Naive thymus-derived CD4-positive, alpha-beta T cell (primary cell): ENCODE data around the gene USP53. TPM values are rescaled to one million over a fixed set of nuclear protein-coding genes. Genes with fewer than 3 reads are reported as not detected.

Experiments
- ATAC-seq: fragments of 150-1000 bp; cut with Tn5 transposase; 2 replicates; pipeline ENCODE4 v1.10.0; 2021; ENCODE audit warnings: mild to moderate bottlenecking, moderate library complexity
- CTCF ChIA-PET: fragments of 350-600 bp; sonication (Branson Sonifier 250); formaldehyde crosslinking; loops from one replicate; lab custom pipeline; 2021; ENCODE audit warnings: antibody characterized with exemption; lab: Charles Lee
- POLR2A ChIA-PET: fragments of 350-600 bp; sonication (Branson Sonifier 250); formaldehyde crosslinking; loops from one replicate; lab custom pipeline; 2021; ENCODE audit warnings: antibody characterized with exemption, inconsistent platforms; lab: Charles Lee
- DNase-seq, 9 donors: peaks; one replicate each; pipeline versions ENCODE4 v3.0.0 to v3.0.0-alpha.2; 2020 to 2022; ENCODE audit warnings: mixed read lengths in 1 of 9
- H3K27ac ChIP-seq: one replicate; pipeline ENCODE4 v1.7.0; 2013; ENCODE audit warnings: mild to moderate bottlenecking, low read depth, low read length, moderate library complexity
- H3K27me3 ChIP-seq, 2 donors: one replicate each; pipeline ENCODE4 v1.7.0; 2013; ENCODE audit warnings: low read length in 2 of 2, mild to moderate bottlenecking in 2 of 2, moderate library complexity in 2 of 2; ENCODE audit not compliant: control insufficient read depth in 2 of 2, insufficient read depth in 2 of 2
- H3K36me3 ChIP-seq, 3 experiments: 1 replicate in 2 of 3; 2 replicates in 1 of 3; pipeline ENCODE4 v1.7.0; 2013; ENCODE audit warnings: low read length in 3 of 3, mild to moderate bottlenecking in 3 of 3, moderate library complexity in 1 of 3; ENCODE audit not compliant: insufficient read depth in 3 of 3, control insufficient read depth in 2 of 3
- H3K4me1 ChIP-seq, 2 donors: one replicate each; pipeline ENCODE4 v1.7.0; 2013; ENCODE audit warnings: low read length in 2 of 2, mild to moderate bottlenecking in 2 of 2, moderate library complexity in 1 of 2; ENCODE audit not compliant: control insufficient read depth in 2 of 2, insufficient read depth in 2 of 2
- H3K4me3 ChIP-seq: 2 replicates; pipeline ENCODE4 v1.7.0; 2013; ENCODE audit warnings: mild to moderate bottlenecking, low read length
- H3K9me3 ChIP-seq, 3 experiments: 1 replicate in 2 of 3; 2 replicates in 1 of 3; pipeline ENCODE4 v1.7.0; 2013; ENCODE audit warnings: low read length in 3 of 3; ENCODE audit not compliant: control insufficient read depth in 2 of 3
- H3K27ac Mint-ChIP-seq, 9 donors: one replicate each; pipeline ENCODE4 v1.8.0; 2020 to 2022; ENCODE audit warnings: mixed read lengths in 9 of 9, mild to moderate bottlenecking in 8 of 9, moderate library complexity in 5 of 9, inconsistent platforms in 2 of 9
- H3K27me3 Mint-ChIP-seq, 5 donors: one replicate each; pipeline ENCODE4 v1.8.0; 2021 to 2022; ENCODE audit warnings: mixed read lengths in 5 of 5, mild to moderate bottlenecking in 1 of 5
- H3K36me3 Mint-ChIP-seq, 5 donors: one replicate each; pipeline ENCODE4 v1.8.0; 2020 to 2022; ENCODE audit warnings: mixed read lengths in 5 of 5, mild to moderate bottlenecking in 3 of 5, inconsistent platforms in 1 of 5
- H3K4me1 Mint-ChIP-seq, 7 donors: one replicate each; pipeline ENCODE4 v1.8.0; 2020 to 2022; ENCODE audit warnings: mixed read lengths in 7 of 7, mild to moderate bottlenecking in 3 of 7, inconsistent platforms in 1 of 7
- H3K4me3 Mint-ChIP-seq, 10 donors: one replicate each; pipeline ENCODE4 v1.8.0; 2020 to 2022; ENCODE audit warnings: mild to moderate bottlenecking in 10 of 10, mixed read lengths in 10 of 10, moderate library complexity in 6 of 10, inconsistent platforms in 2 of 10
- H3K9me3 Mint-ChIP-seq, 11 donors: one replicate each; pipeline ENCODE4 v1.8.0; 2020 to 2022; ENCODE audit warnings: mixed read lengths in 11 of 11, mild to moderate bottlenecking in 4 of 11, inconsistent platforms in 1 of 11, moderate library complexity in 1 of 11
- intact Hi-C, 2 donors: fragments of 100-400 bp; cut with micrococcal nuclease; formaldehyde crosslinking; loops; one replicate each; pipeline ENCODE4 v1.15.1; 2023
- polyA plus RNA-seq, 2 donors: library from polyadenylated mRNA; unstranded; fragments of 300-500 nt; fragmentation: Illumina TruSeq; gene quantifications; one replicate each; pipeline ENCODE4 v1.2.3, GENCODE V29; 2021
- total RNA-seq, 6 experiments: library from RNA in 5 of 6; stranded (reverse) in 5 of 6; gene quantifications; 1 replicate in 5 of 6; 2 replicates in 1 of 6; pipeline ENCODE4 v1.2.3 and lab custom pipeline; 2021 to 2026

The USP53 gene
- total and polyA plus RNA-seq, 7 experiments from 2014 or later: 7.3 to 29.8 (median 21.2) TPM

DNA sequence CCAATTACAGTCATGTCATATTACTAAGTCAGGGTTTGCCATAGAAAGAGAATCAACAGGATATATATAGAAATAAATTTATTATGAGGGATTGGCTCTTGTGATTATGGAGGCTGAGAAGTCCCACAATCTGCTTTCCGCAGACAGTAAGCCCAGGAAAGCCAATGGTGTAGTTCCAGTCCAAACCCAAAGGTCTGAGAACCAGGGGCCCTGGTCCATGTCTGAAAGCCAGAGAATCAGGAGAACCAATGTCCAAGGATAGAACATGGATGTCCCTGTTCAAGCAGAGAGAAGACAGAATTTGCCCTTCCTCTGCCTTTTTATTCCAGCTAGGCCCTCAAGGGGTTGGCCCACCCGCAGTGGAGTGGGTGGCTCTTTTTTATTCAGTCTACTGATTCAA lies 83.8 kb downstream of the USP53 start:
- peaks cover 0 to 42% (median 25%) of the 10 kb centered on the region in 5 donors for H3K36me3 Mint-ChIP-seq
- peaks cover 0 to 1% (median 0%) of the 10 kb centered on the region in 5 donors for H3K27me3 Mint-ChIP-seq
- intact Hi-C loops: no loop called here
- H3K9me3 Mint-ChIP-seq: no peaks in the 10 kb centered on the region
- peaks cover 0 to 26% (median 0%) of the 10 kb centered on the region in 3 experiments for H3K36me3 ChIP-seq
- DNase-seq (no peak), ATAC-seq (no peak)
- no peak overlapping the region for H3K27ac ChIP-seq
- peak overlapping the region in 1 of 10 donors; percentile 49 for H3K4me3 Mint-ChIP-seq
- H3K4me1 ChIP-seq: peaks cover 5 to 22% of the 10 kb centered on the region in 2 donors
- H3K9me3 ChIP-seq: no peaks in the 10 kb centered on the region
- peaks cover 16 to 45% (median 34%) of the 10 kb centered on the region in 7 donors for H3K4me1 Mint-ChIP-seq
- H3K27ac Mint-ChIP-seq: peak overlapping the region in 5 of 9 donors; percentile 27 to 75 (median 72)
- no peaks in the 10 kb centered on the region for H3K27me3 ChIP-seq
- POLR2A ChIA-PET: interaction anchor here (1.3 kb wide), 1 partner anchor 256 kb away, joined by 3 read pairs; no protein-coding TSS in a partner anchor
- no peak overlapping the region for H3K4me3 ChIP-seq
- CTCF ChIA-PET: no interaction called here

DNA sequence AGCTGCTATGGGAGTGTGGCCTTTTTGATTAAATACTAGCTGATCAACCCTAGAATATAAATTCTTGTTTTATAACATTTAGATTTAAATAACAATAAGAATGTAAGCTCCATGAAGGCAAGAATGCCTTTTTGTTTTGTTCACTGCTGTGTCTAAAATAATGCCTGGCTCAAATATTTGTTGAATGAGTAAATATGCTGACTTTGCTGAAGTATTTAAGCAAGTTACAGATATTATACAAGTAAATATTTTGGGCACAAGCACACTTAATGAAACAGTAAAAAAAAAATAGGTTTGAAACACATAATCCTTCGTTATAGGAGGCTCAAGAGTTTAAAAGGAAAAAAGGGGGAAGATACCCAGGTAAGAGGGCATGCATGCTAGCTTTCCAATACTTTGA lies 85.3 kb downstream of the USP53 start:
- Histone ChIP-seq H3K36me3 (peaks cover 0 to 22% (median 0%) of the 10 kb centered on the region in 3 experiments), H3K27me3 (no peaks in the 10 kb centered on the region), H3K4me1 (peaks cover 5 to 22% of the 10 kb centered on the region in 2 donors), H3K27ac (peak overlapping the region; percentile 90), H3K4me3 (no peak overlapping the region), H3K9me3 (no peaks in the 10 kb centered on the region)
- Mint-ChIP-seq H3K36me3 (peaks cover 0 to 42% (median 23%) of the 10 kb centered on the region in 5 donors), H3K9me3 (peaks cover 0 to 2% (median 0%) of the 10 kb centered on the region in 11 donors), H3K4me3 (peak overlapping the region in 9 of 10 donors; percentile 29 to 99 (median 93)), H3K27ac (peak overlapping the region in 8 of 9 donors; percentile 35 to 100 (median 74)), H3K27me3 (peaks cover 0 to 1% (median 0%) of the 10 kb centered on the region in 5 donors), H3K4me1 (peaks cover 16 to 49% (median 43%) of the 10 kb centered on the region in 7 donors)
- intact Hi-C loops: loop anchor here in 1 of 2 donors (1.0 kb wide), 1 partner anchor 11 kb away; no protein-coding TSS in a partner anchor
- DNase-seq (no peak), ATAC-seq (no peak)
- ChIA-PET CTCF (interaction anchor here (0.9 kb wide), 1 partner anchor 11 kb away, joined by 3 read pairs; no protein-coding TSS in a partner anchor), POLR2A (interaction anchor here (0.6 to 3.4 kb wide), 4 partner anchors 86 to 215 kb away, joined by 3 to 18 read pairs (median 3); no protein-coding TSS in a partner anchor)

DNA sequence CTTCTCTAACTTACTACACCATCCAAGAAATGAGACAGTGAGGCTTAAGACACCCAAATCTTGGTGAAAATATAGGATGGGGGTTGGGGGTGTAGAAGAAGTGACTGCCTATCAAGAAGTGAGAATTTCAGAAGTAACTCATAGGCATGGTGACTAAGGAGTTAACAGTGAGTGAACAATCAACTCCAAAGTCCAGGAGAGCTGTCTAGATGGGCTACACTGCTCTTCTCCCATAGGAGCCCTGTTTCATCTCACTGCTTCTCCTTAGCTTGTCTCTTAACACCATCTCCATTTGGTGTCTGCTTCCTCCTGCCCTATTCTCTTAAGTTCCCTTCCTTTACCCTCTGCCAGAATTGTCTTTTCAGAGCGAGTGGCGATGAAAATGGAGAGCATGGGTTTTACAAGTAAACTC lies 86.8 kb downstream of the USP53 start:
- Mint-ChIP-seq H3K27me3 (peaks cover 0 to 1% (median 0%) of the 10 kb centered on the region in 5 donors), H3K4me1 (peaks cover 16 to 49% (median 43%) of the 10 kb centered on the region in 7 donors), H3K36me3 (peaks cover 0 to 45% (median 23%) of the 10 kb centered on the region in 5 donors), H3K4me3 (peak overlapping the region; percentile 92 to 100 (median 96)), H3K27ac (peak overlapping the region; percentile 98 to 100 (median 100)), H3K9me3 (peaks cover 0 to 2% (median 0%) of the 10 kb centered on the region in 11 donors)
- ATAC-seq: no peak
- peak in 1 of 9 donors; percentile 29 for DNase-seq
- H3K9me3 ChIP-seq: no peaks in the 10 kb centered on the region
- ChIA-PET CTCF (interaction anchor here (1.1 to 1.9 kb wide), 6 partner anchors 12 to 329 kb away, joined by 3 to 8 read pairs (median 6); partner anchors contain the start of genes PDE5A and USP53), POLR2A (interaction anchor here (0.7 to 3.4 kb wide), 8 partner anchors 8 to 464 kb away, joined by 3 to 28 read pairs (median 6); partner anchors contain the start of gene USP53)
- no peaks in the 10 kb centered on the region for H3K27me3 ChIP-seq
- peak overlapping the region; percentile 93 for H3K4me3 ChIP-seq
- H3K36me3 ChIP-seq: peaks cover 0 to 18% (median 0%) of the 10 kb centered on the region in 3 experiments
- H3K27ac ChIP-seq: peak overlapping the region; percentile 90
- H3K4me1 ChIP-seq: peaks cover 5 to 22% of the 10 kb centered on the region in 2 donors
- intact Hi-C loops: loop anchor here in 1 of 2 donors (1.0 kb wide), 1 partner anchor 9 kb away; no protein-coding TSS in a partner anchor

DNA sequence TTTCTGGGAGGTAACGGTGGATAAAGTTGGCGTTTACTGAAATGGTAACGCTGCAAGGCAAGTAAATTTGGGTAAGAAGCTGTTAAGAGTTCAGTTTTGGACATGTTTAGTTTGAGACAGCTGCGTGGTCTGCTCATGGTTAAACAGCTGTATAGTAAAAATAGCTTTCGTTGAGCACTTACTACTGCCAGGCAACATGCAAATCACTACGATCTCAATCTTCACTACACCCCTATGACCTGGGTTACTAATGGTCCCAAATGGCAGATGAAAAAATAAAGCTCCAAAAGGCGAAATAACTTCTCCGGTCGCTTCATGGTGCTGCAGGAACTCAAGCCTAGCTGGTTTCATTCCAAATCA lies 87.2 kb downstream of the USP53 start:
- Histone ChIP-seq H3K27me3 (no peaks in the 10 kb centered on the region), H3K4me3 (peak overlapping the region; percentile 93), H3K27ac (peak overlapping the region; percentile 90), H3K4me1 (peaks cover 5 to 22% of the 10 kb centered on the region in 2 donors), H3K9me3 (no peaks in the 10 kb centered on the region), H3K36me3 (peaks cover 0 to 18% (median 0%) of the 10 kb centered on the region in 3 experiments)
- H3K27me3 Mint-ChIP-seq: peaks cover 0 to 5% (median 0%) of the 10 kb centered on the region in 5 donors
- peak; percentile 0 for ATAC-seq
- peaks cover 16 to 49% (median 43%) of the 10 kb centered on the region in 7 donors for H3K4me1 Mint-ChIP-seq
- peak overlapping the region; percentile 92 to 100 (median 96) for H3K4me3 Mint-ChIP-seq
- H3K36me3 Mint-ChIP-seq: peaks cover 0 to 45% (median 23%) of the 10 kb centered on the region in 5 donors
- H3K9me3 Mint-ChIP-seq: peaks cover 0 to 2% (median 0%) of the 10 kb centered on the region in 11 donors
- intact Hi-C loops: loop anchor here (1.0 to 10.0 kb wide), 9 partner anchors 9 to 1021 kb away; partner anchors contain the start of genes MAD2L1 (in 2 of the 2), METTL14 (in 2 of the 2), SEC24D (in 2 of the 2) and USP53 (in 2 of the 2)
- peak in 2 of 9 donors; percentile 10 to 17 for DNase-seq
- H3K27ac Mint-ChIP-seq: peak overlapping the region; percentile 98 to 100 (median 100)
- ChIA-PET CTCF (interaction anchor here (0.6 to 1.9 kb wide), 8 partner anchors 11 to 329 kb away, joined by 3 to 8 read pairs (median 4); partner anchors contain the start of genes PDE5A and USP53), POLR2A (interaction anchor here (0.7 to 3.4 kb wide), 12 partner anchors 8 to 465 kb away, joined by 3 to 28 read pairs (median 5); partner anchors contain the start of gene USP53)

DNA sequence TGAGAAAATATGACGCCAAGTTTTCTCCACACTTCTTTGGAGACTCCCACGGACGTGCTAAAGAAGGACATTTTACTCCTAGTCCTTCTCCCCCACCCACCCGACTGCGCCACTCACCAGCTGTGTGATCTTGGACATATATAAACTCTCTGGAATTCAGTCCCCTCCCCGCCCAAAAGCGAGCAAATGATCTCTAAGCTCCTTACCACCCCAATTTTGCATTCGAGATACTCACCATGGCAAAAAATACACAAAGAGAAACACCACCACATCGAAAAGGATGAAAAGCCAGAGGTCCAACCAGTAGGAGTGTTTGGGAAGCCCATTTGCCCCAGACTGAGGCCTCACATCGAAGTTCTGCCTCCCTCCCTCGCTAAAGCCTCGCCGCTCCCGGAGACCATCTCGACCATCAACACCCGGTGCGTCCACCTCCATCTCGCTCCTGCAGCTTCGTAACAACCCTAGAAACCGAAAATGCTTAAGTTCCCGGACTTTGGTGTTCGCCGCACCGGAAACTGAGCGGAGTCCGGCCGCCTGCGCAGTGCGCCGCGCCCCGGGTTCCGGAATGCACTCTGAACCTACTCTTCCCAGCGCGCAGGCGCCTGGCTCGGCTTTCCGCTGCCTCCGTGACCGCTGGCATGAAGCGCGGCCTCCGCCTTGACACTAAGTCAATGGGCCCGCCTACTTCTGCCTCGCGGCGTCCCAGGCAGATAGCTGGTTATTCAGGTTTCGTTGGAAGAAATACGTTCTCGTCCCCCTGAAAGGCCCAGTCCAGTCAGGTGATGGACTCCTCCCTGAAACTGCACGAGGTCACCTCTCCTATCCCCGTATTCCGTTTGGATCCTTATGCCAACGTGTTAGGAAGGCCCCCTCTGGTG lies 87.8 kb downstream of the USP53 start:
- H3K4me1 ChIP-seq: peaks cover 5 to 22% of the 10 kb centered on the region in 2 donors
- H3K4me3 Mint-ChIP-seq: peak overlapping the region; percentile 92 to 100 (median 96)
- peak overlapping the region; percentile 98 to 100 (median 100) for H3K27ac Mint-ChIP-seq
- peak; percentile 97 for ATAC-seq
- peaks cover 16 to 49% (median 43%) of the 10 kb centered on the region in 7 donors for H3K4me1 Mint-ChIP-seq
- ChIA-PET POLR2A (interaction anchor here (0.6 to 3.4 kb wide), 14 partner anchors 9 to 465 kb away, joined by 3 to 28 read pairs (median 4); partner anchors contain the start of gene USP53), CTCF (interaction anchor here (0.6 to 1.9 kb wide), 9 partner anchors 11 to 530 kb away, joined by 3 to 8 read pairs (median 5); partner anchors contain the start of genes PDE5A and USP53)
- intact Hi-C loops: loop anchor here (1.0 to 10.0 kb wide), 8 partner anchors 72 to 1022 kb away; partner anchors contain the start of genes MAD2L1 (in 2 of the 2), METTL14 (in 2 of the 2), SEC24D (in 2 of the 2) and USP53 (in 2 of the 2)
- no peaks in the 10 kb centered on the region for H3K9me3 ChIP-seq
- H3K36me3 Mint-ChIP-seq: peaks cover 0 to 45% (median 23%) of the 10 kb centered on the region in 5 donors
- peak overlapping the region; percentile 90 for H3K27ac ChIP-seq
- H3K27me3 ChIP-seq: no peaks in the 10 kb centered on the region
- H3K27me3 Mint-ChIP-seq: peaks cover 0 to 5% (median 0%) of the 10 kb centered on the region in 5 donors
- peak; percentile 84 to 94 (median 88) for DNase-seq
- H3K36me3 ChIP-seq: peaks cover 0 to 18% (median 0%) of the 10 kb centered on the region in 3 experiments
- H3K9me3 Mint-ChIP-seq: peaks cover 0 to 2% (median 0%) of the 10 kb centered on the region in 11 donors
- peak overlapping the region; percentile 93 for H3K4me3 ChIP-seq
